ENCODE results near the gene MB21D2.

GRCh38 chr3:192831111-192831644 is 86.5 kb downstream of the MB21D2 start:
- no peak for TF ChIP-seq CTCF (conservative IDR thresholded peaks at IDR 0.05; ENCODE audit: low read length)
- no peak for TF ChIP-seq EZH2phosphoT487 (IDR thresholded peaks at IDR 0.05; ENCODE audit: borderline replicate concordance, low read depth, low read length)

Measured in OCI-LY7 (cell line).